NCI-H1417 treated with DMSO at 0.1 percent for 48 hours (cell line): ENCODE data around the gene ACVR1B.
A peak's percentile ranks its signal among the peaks of the same experiment; 100 is the strongest.

ENCODE experiments used
- DNase-seq: peaks from one replicate; lab custom pipeline; 2025; lab: John Stamatoyannopoulos, UW

ACVR1B gene

GRCh38 chr12:52023182-52023975 lies 71.9 kb downstream of the ACVR1B start:
- DNase-seq: peak; percentile 15

- DNase-seq: no peak
Measured at GRCh38 chr12:52023976-52024688, 72.6 kb downstream of the ACVR1B start.

GRCh38 chr12:52024845-52025230 lies 73.3 kb downstream of the ACVR1B start:
- DNase-seq: no peak

- no peak for DNase-seq
Measured at GRCh38 chr12:52026263-52026662, 74.8 kb downstream of the ACVR1B start.

GRCh38 chr12:52027085-52027843 lies 75.8 kb downstream of the ACVR1B start:
- no peak for DNase-seq

GRCh38 chr12:52029685-52030084 lies 78.2 kb downstream of the ACVR1B start:
- DNase-seq: peak; percentile 79

- no peak for DNase-seq
Measured at GRCh38 chr12:52032446-52032803, 80.9 kb downstream of the ACVR1B start.

- peak; percentile 68 for DNase-seq
Measured at GRCh38 chr12:52032804-52033445, 81.4 kb downstream of the ACVR1B start.

- DNase-seq: no peak
Measured at GRCh38 chr12:52033446-52034140, 82.1 kb downstream of the ACVR1B start.

- DNase-seq: no peak
Measured at GRCh38 chr12:52035190-52035589, 83.7 kb downstream of the ACVR1B start.

- DNase-seq: no peak
Measured at GRCh38 chr12:52035926-52036325, 84.4 kb downstream of the ACVR1B start.

- DNase-seq: peak; percentile 1
Measured at GRCh38 chr12:52036587-52037171, 85.2 kb downstream of the ACVR1B start.

- DNase-seq: no peak
Measured at GRCh38 chr12:52037248-52037861, 85.9 kb downstream of the ACVR1B start.

GRCh38 chr12:52038447-52038846 lies 86.9 kb downstream of the ACVR1B start:
- DNase-seq: no peak

- DNase-seq: no peak
Measured at GRCh38 chr12:52041035-52041434, 89.5 kb downstream of the ACVR1B start.

- no peak for DNase-seq
Measured at GRCh38 chr12:52041695-52042123, 90.2 kb downstream of the ACVR1B start.

GRCh38 chr12:52042706-52043385 lies 91.3 kb downstream of the ACVR1B start:
- DNase-seq: peak; percentile 12

GRCh38 chr12:52043386-52044212 lies 92.1 kb downstream of the ACVR1B start:
- DNase-seq: no peak

GRCh38 chr12:52044292-52044983 lies 92.9 kb downstream of the ACVR1B start:
- DNase-seq: no peak
